22Rv1 (cell line): ENCODE results near the gene SAMD3.

Source experiments
- H3K27ac ChIP-seq: fragments of 450-650 bp; 2 replicates; pipeline ENCODE4 v1.5.1; 2017
- CTCF ChIP-seq: fragments of 450-650 bp; IDR thresholded peaks from 2 replicates; pipeline ENCODE4 v1.5.1; 2017; ENCODE audit warnings: mild to moderate bottlenecking
- ZFX ChIP-seq: fragments of 450-650 bp; IDR thresholded peaks from 2 replicates; pipeline ENCODE4 v1.6.1; 2017; ENCODE audit warnings: antibody characterized with exemption, borderline replicate concordance

SAMD3 gene

GRCh38 chr6:130162421-130162820 is 60.3 kb downstream of the SAMD3 start:
- TF ChIP-seq CTCF (no peak), ZFX (no peak)
- no peak overlapping the region for H3K27ac ChIP-seq

- no peak overlapping the region for H3K27ac ChIP-seq
- TF ChIP-seq ZFX (no peak), CTCF (no peak)
Observed at GRCh38 chr6:130161683-130162404, 60.9 kb downstream of the SAMD3 start.

GRCh38 chr6:130159956-130160355 is 62.8 kb downstream of the SAMD3 start:
- H3K27ac ChIP-seq = no peak overlapping the region
- no peak for TF ChIP-seq ZFX
- TF ChIP-seq CTCF = no peak

GRCh38 chr6:130158548-130158947 is 64.2 kb downstream of the SAMD3 start:
- no peak for TF ChIP-seq ZFX
- no peak for TF ChIP-seq CTCF
- H3K27ac ChIP-seq = no peak overlapping the region

GRCh38 chr6:130158056-130158455 is 64.7 kb downstream of the SAMD3 start:
- no peak for TF ChIP-seq ZFX
- TF ChIP-seq CTCF = no peak
- no peak overlapping the region for H3K27ac ChIP-seq

- H3K27ac ChIP-seq = no peak overlapping the region
- TF ChIP-seq ZFX = no peak
- no peak for TF ChIP-seq CTCF
Observed at GRCh38 chr6:130156908-130157307, 65.8 kb downstream of the SAMD3 start.

GRCh38 chr6:130152908-130153510 is 69.7 kb downstream of the SAMD3 start:
- no peak overlapping the region for H3K27ac ChIP-seq
- no peak for TF ChIP-seq CTCF
- TF ChIP-seq ZFX = no peak
